GM21423 (cell line): ENCODE data around the gene FLNA.
A peak's percentile ranks its signal among the peaks of the same experiment; 100 is the strongest.
"Not testable (repeated sequence)": the region's sequence is repeated elsewhere in the genome, so short reads cannot be mapped to it uniquely, and the experiment has no call there.

ENCODE experiments used
- ATAC-seq: cut with Tn5 transposase; IDR thresholded peaks from one replicate; pipeline ENCODE4 v1.9.1; 2021; ENCODE audit warnings: mild to moderate bottlenecking, moderate library complexity; ENCODE audit not compliant: unreplicated experiment

The FLNA gene

DNA sequence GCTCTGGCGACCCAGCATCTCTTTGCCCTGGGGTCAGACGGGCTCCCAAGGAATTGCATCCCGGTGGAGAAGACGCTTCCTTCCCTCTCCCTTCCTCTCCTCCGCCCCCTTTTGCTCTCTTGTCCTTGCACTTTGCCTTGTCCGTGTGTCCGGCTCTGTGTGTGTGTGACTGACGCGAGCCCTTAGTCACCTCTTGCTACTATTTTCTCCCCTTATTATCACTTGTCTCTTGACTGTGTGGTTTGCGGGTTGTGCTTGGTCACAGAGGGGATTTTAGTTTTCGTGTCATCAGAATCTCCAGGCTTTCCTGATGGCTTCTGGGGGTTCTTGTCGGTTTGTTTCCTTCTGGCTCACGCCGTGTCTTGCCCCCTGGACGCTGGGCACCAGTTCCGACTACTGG, 31.4 kb downstream of the FLNA start:
- ATAC-seq, result not testable (repeated sequence)

DNA sequence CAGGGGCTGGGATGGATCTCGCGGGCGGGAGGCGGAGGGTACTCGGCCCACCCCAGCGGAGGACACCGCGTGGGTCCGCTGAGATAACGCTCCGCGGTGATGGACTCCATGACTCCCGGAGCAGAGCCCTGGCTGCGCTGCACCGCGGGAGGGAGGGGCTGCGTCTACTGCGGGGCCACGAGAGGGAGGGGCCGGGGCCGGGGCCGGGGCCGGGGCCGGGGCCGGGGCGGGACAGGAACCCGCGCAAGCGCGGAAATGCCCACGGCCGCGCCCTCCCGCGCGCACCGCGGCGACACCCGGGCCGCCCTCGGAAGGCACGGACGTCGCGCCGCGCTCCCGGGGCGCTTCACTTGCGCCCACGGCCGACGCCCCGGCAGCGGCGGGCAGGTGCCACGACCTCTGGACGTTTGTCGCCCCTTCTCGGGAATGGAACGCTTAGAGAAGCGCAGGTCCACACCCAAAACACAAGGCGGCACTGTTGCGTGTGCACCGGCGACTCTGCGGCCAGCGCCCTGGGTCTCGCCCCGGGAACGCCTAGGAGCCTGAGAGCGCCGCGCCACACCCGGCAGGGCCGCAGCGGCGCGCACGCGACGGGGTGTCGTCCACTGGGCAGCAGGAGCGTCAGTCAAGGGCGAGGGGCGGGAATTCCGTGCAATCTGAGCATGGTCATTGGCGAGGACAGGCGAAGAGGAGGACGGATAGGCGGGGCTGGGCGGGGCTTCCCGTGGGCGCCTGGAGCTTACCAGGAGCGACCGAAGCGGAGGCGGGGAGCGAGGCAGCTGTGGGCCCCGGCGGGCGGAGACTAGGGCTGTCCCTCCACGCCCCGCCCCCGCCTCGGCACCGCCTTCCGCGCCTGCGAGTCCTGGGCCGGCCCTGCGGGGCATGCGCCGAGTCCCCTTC, 32.8 kb downstream of the FLNA start:
- peak; percentile 71 for ATAC-seq

DNA sequence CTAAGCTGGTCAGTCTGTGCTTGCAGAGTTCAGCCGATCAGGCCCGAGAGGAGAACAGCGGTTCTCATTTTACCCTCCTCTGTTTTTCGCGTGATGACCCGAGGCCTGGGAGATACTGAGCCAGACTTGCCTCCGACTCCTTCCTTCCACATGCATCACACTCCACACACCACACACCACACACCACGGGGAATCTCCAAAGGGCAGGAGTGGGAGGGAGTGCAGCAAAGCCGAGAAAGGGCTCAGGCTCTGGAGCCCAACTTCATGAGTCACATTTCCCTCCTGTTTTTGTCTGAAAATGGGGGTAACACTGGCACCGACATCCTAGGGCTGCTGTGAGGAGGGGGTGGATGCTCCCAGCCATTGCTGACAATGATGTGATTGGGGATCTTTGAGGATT, 39.9 kb downstream of the FLNA start:
- no peak for ATAC-seq

GRCh38 chrX:154333837-154334271, 40.6 kb downstream of the FLNA start:
- peak; percentile 75 for ATAC-seq

- ATAC-seq, result no peak
Measured at GRCh38 chrX:154333116-154333515, 41.3 kb downstream of the FLNA start.

DNA sequence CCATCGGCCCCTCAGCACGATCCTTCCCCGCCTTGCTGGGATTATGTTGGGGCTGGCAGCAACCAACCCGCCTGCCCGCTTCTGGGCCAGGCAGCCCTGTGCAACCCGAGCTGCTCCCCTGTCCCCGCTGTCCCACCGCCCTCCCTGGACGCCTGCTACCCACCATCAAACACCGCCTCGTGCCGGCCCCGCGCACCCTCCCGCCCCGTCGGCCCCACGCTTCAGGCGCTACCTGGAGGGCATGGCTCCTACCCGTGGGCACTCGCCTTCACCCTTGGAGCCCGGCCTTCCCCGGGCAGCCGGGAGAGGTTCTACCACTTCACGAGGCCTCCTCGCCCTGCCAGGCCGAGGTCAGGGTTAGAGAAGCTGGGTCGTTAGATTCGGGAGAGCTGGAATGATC, 41.9 kb downstream of the FLNA start:
- no peak for ATAC-seq

GRCh38 chrX:154329294-154329693, 45.1 kb downstream of the FLNA start:
- ATAC-seq, result no peak

DNA sequence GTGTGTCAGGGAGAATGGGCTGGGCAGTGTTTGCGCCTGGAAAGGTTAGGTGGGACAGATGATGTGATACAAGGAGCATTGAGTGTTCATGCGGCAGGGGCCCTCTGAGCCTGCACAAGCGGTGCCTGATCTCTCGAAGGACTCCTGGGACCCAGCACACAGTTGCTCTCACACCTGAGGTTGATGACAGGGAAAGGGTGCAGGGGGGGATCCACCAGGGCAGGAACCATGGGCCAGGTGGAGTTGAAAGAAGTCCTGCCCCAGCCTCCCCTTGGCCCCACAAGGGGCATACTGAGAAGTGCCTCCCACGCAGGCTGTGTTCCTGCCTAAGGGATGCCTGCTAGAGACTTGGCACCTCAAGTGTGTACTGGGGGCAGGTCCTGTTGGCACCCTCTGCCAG, 45.8 kb downstream of the FLNA start:
- no peak for ATAC-seq

- no peak for ATAC-seq
Measured at GRCh38 chrX:154327038-154327820, 47.2 kb downstream of the FLNA start.

DNA sequence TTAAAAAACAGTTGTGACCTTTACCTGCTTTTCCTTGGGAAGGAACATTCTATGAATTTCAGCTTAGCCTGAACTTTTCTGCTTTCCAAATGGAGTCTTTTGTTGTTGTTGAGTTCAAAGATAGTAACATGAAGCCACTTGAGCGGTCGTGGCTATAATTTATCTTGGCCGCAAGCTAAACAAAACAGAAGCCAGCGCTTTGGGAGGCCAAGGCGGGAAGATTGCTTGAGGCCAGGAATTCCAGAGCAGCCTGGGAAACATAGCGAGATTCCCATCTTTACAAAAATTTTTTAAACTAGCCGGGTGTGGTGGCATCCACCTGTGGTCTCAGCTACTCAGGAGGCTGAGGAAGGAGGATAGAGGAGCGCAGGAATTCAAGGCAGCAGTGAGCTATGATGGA, 48.9 kb downstream of the FLNA start:
- no peak for ATAC-seq

GRCh38 chrX:154323537-154323936, 50.9 kb downstream of the FLNA start:
- no peak for ATAC-seq

GRCh38 chrX:154322890-154323289, 51.5 kb downstream of the FLNA start:
- ATAC-seq, result no peak

GRCh38 chrX:154321594-154321993, 52.8 kb downstream of the FLNA start:
- no peak for ATAC-seq

DNA sequence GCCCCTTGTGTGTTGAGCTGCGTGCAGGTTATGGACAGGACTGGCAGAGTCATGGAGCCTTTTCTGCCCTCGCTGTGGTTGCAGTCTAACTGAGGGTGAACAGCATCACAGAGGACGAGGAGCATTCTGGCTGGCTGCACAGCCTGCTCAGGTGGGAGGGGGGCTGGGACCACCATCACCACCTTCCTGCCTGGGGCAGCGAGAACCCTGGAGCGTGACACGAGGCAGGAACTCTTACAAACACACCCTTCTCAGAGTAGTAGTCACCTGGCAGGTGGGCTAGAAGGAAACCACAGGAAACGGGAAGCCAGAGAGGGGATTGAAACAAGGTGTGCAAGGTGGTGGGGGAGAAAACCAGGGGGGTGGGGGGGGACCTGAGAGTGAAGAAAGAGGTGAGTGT, 53.3 kb downstream of the FLNA start:
- ATAC-seq, result no peak

- no peak for ATAC-seq
Measured at GRCh38 chrX:154320406-154320805, 54.0 kb downstream of the FLNA start.

- no peak for ATAC-seq
Measured at GRCh38 chrX:154317391-154317995, 56.9 kb downstream of the FLNA start.

- no peak for ATAC-seq
Measured at GRCh38 chrX:154315416-154315815, 59.0 kb downstream of the FLNA start.

GRCh38 chrX:154313147-154313546, 61.3 kb downstream of the FLNA start:
- no peak for ATAC-seq

- no peak for ATAC-seq
Measured at GRCh38 chrX:154312116-154312515, 62.3 kb downstream of the FLNA start.

- no peak for ATAC-seq
Measured at GRCh38 chrX:154310616-154311536, 63.6 kb downstream of the FLNA start.
